ENCODE measurements around the gene STX17. TPM values are rescaled to one million over a fixed set of nuclear protein-coding genes. Genes with fewer than 3 reads are reported as not detected.

STX17 gene
- total and polyA plus RNA-seq, 10 of the 15 experiments (the other 5 are each of a cell fraction or from before 2014, with no cell fraction given): 11.5 to 29.3 (median 20.0) TPM

GRCh38 chr9:99922711-99923030 lies 16.2 kb downstream of the STX17 start (continued):
- TF ChIP-seq, protein P1, sequence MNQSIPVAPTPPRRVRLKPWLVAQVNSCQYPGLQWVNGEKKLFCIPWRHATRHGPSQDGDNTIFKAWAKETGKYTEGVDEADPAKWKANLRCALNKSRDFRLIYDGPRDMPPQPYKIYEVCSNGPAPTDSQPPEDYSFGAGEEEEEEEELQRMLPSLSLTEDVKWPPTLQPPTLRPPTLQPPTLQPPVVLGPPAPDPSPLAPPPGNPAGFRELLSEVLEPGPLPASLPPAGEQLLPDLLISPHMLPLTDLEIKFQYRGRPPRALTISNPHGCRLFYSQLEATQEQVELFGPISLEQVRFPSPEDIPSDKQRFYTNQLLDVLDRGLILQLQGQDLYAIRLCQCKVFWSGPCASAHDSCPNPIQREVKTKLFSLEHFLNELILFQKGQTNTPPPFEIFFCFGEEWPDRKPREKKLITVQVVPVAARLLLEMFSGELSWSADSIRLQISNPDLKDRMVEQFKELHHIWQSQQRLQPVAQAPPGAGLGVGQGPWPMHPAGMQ (IDR thresholded peaks at IDR 0.05; ENCODE audit: borderline replicate concordance): no peak

DNA sequence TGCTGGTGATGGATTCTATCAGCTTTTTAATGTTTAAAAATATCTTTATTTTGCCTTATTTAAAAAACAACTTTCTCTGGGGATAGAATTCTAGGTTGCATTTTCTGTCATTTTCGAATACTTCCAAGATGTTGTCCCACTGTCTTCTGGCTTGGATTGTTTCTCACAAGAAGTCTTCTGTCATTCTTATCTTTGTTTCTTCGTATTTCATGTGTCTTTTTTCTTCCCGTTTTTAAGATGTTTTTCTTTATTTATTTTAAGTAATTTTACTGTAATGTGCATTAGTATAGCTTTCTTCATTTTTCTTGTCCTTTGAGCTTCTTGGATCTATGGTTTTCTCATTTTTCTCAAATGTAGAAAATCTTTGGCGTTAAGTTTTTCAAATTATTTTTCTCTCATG lies 19.1 kb downstream of the STX17 start:
- in situ Hi-C loops (cut with MboI) (no loop called here), intact Hi-C loops (cut with micrococcal nuclease; ENCODE audit: unreplicated experiment) (no loop called here)
- ATAC-seq (no peak), DNase-seq (ENCODE audit: low read depth, low spot score) (no peak), FAIRE-seq (no peak)
- Histone ChIP-seq H3K9me3 (replicated peaks; ENCODE audit: control insufficient read depth, insufficient read depth, low read length) (no peaks in the 10 kb centered on the region; the same call in none of the 3 replicates), H3K27me3 (replicated peaks in 1 of 2; ENCODE audit: control insufficient read depth in 2 of 2, insufficient read depth in 2 of 2, low read length in 1 of 2) (no peaks in the 10 kb centered on the region), H3K4me1 (ENCODE audit: control insufficient read depth, insufficient read depth, low read length) (no peaks in the 10 kb centered on the region), H3K4me2 (ENCODE audit: control insufficient read depth, insufficient read depth) (no peak overlapping the region), H3K9ac (ENCODE audit: control insufficient read depth, insufficient read depth, low read length) (no peak overlapping the region), H3K79me2 (ENCODE audit: control insufficient read depth, insufficient read depth, low read length) (no peaks in the 10 kb centered on the region), H3K36me3 (ENCODE audit: control insufficient read depth in 2 of 2, insufficient read depth in 2 of 2, low read length in 1 of 2) (peaks cover 0 to 10% of the 10 kb centered on the region in 2 experiments; a peak in 3 of 4 replicates), H2AFZ (ENCODE audit: control insufficient read depth, low read depth, low read length) (no peak overlapping the region), H4K20me1 (ENCODE audit: control insufficient read depth, insufficient read depth) (no peaks in the 10 kb centered on the region; the same call in 1 of the 2 replicates), H3K27ac (ENCODE audit: control insufficient read depth, insufficient read depth) (no peak overlapping the region), H3K4me3 (no peak overlapping the region)
- RAD21 ChIA-PET (ENCODE audit: unreplicated experiment): no interaction called here
- TF ChIP-seq KDM1A (IDR thresholded peaks at IDR 0.05; ENCODE audit: borderline replicate concordance): no peak
- TF ChIP-seq CBX5 (IDR thresholded peaks at IDR 0.05; ENCODE audit: low read depth): peak; percentile 34; the same call in 1 of the 2 replicates
- no peak for TF ChIP-seq USF2 (IDR thresholded peaks at IDR 0.05; ENCODE audit: borderline replicate concordance, low read depth, low read length)
- SMC1A ChIA-PET (ENCODE audit: uncharacterized antibody, unreplicated experiment): interaction anchor here (0.7 kb wide), 1 partner anchor 924 kb away, joined by 3 read pairs; no protein-coding TSS in a partner anchor
- POLR2A ChIA-PET: no interaction called here
- CTCF ChIA-PET: no interaction called here
- 91% methylated on average over 4 of the region's 4 CpGs for WGBS (ENCODE audit: insufficient coverage, insufficient replicate concordance, low lambda C conversion rate, missing lambda C conversion rate)
- BruUV-seq (replicated peaks): no TSS peak
